K562 (cell line): ENCODE results near the gene NUB1. TPM values are rescaled to one million over a fixed set of nuclear protein-coding genes. Genes with fewer than 3 reads are reported as not detected.
A peak's percentile ranks its signal among the peaks of the same experiment; 100 is the strongest.

Experiments used
- ATAC-seq: fragments of 200-7000 bp; cut with Tn5 transposase; 3 replicates; pipeline ENCODE4 v1.9.1; 2020; ENCODE audit warnings: moderate library complexity
- BruUV-seq: library from RNA; stranded (reverse); fragments of 400-500 nt; replicated peaks from 2 replicates; lab custom pipeline; 2021; lab: Mats Ljungman, UMichigan
- CTCF ChIA-PET: fragments of 300-600 bp; formaldehyde crosslinking; extraction: SDS; loops from one replicate; lab custom pipeline; 2021; ENCODE audit warnings: low intra/inter-chr PET ratio; lab: Yijun Ruan, JAX
- POLR2A ChIA-PET: fragments of 300-600, 350-650 bp; sonication (Branson Sonifier 250); formaldehyde crosslinking; extraction: SDS; loops from one replicate; lab custom pipeline; 2021; ENCODE audit warnings: antibody characterized with exemption, inconsistent platforms; lab: Yijun Ruan, JAX
- DNase-seq, 4 experiments: peaks; one replicate each; pipeline versions ENCODE4 v3.0.0 to v3.0.0-alpha.2; 2011 to 2018; ENCODE audit warnings: low spot score in 3 of 4, mixed read lengths in 3 of 4; ENCODE audit errors: extremely low read depth in 1 of 4
- FAIRE-seq: peaks from 2 replicates; lab custom pipeline; 2011; peaks lifted over from hg19 to GRCh38; lab: Jason Lieb, UNC
- H2AFZ ChIP-seq: 2 replicates; pipeline ENCODE4 v1.6.0; 2011; ENCODE audit warnings: low read depth, low read length, control low read depth, inconsistent platforms
- H3K27ac ChIP-seq: fragments of 200-600 bp; 3 replicates; pipeline ENCODE4 v1.8.0; 2011; ENCODE audit warnings: low read depth, mild to moderate bottlenecking, control low read depth, inconsistent platforms, low read length, moderate library complexity, mixed read lengths; ENCODE audit errors: extremely low read depth
- H3K27me3 ChIP-seq, 2 experiments: fragments of 300-600 bp in 1 of 2; 2 replicates in 1 of 2; 3 replicates in 1 of 2; pipeline versions ENCODE4 v1.6.0 to v1.8.0; 2011; ENCODE audit warnings: inconsistent platforms in 2 of 2, low read length in 2 of 2, mild to moderate bottlenecking in 1 of 2, mixed read lengths in 1 of 2, moderate library complexity in 1 of 2; ENCODE audit not compliant: control insufficient read depth in 2 of 2, insufficient read depth in 2 of 2
- H3K36me3 ChIP-seq: fragments of 300-600 bp; 3 replicates; pipeline ENCODE4 v1.8.0; 2011; ENCODE audit warnings: mild to moderate bottlenecking, low read length, inconsistent platforms; ENCODE audit not compliant: control insufficient read depth, insufficient read depth
- H3K4me1 ChIP-seq, 2 experiments: fragments of 200-600 bp in 1 of 2; replicated peaks in 1 of 2; 2 replicates in 1 of 2; 3 replicates in 1 of 2; pipeline versions ENCODE4 v1.5.1 to v1.8.0; 2011; ENCODE audit warnings: inconsistent platforms in 2 of 2, low read length in 2 of 2, mild to moderate bottlenecking in 1 of 2, mixed read lengths in 1 of 2, moderate library complexity in 1 of 2; ENCODE audit not compliant: control insufficient read depth in 2 of 2, insufficient read depth in 2 of 2
- H3K4me2 ChIP-seq: 2 replicates; pipeline ENCODE4 v1.6.1; 2011; ENCODE audit warnings: low read length, control low read depth, inconsistent platforms, mixed read lengths; ENCODE audit not compliant: insufficient read depth
- H3K4me3 ChIP-seq: fragments of 200-600 bp; sonication (generic), shearing (Covaris generic); 2 replicates; pipeline ENCODE4 v1.5.1; 2016; ENCODE audit warnings: control low read depth, inconsistent platforms
- H3K79me2 ChIP-seq: fragments of 200-600 bp; 3 replicates; pipeline ENCODE4 v1.8.0; 2011; ENCODE audit warnings: low read length, inconsistent platforms; ENCODE audit not compliant: control insufficient read depth, insufficient read depth
- H3K9ac ChIP-seq, 2 experiments: 2 replicates each; pipeline versions ENCODE4 v1.6.0 to v1.6.1; 2011; ENCODE audit warnings: low read depth in 2 of 2, low read length in 2 of 2, control low read depth in 1 of 2, inconsistent platforms in 1 of 2, mild to moderate bottlenecking in 1 of 2, mixed read lengths in 1 of 2; ENCODE audit not compliant: insufficient read depth in 1 of 2
- H3K9me1 ChIP-seq: one replicate; pipeline ENCODE4 v1.6.0; 2011; ENCODE audit warnings: inconsistent platforms, mild to moderate bottlenecking, low read length, moderate library complexity; ENCODE audit not compliant: control insufficient read depth, insufficient read depth
- H3K9me3 ChIP-seq: replicated peaks from 2 replicates; pipeline ENCODE4 v1.5.1; 2011; ENCODE audit warnings: low read depth, low read length, inconsistent platforms; ENCODE audit not compliant: control insufficient read depth, insufficient read depth
- H4K20me1 ChIP-seq: replicated peaks from 2 replicates; pipeline ENCODE4 v1.6.1; 2011; ENCODE audit warnings: low read length, inconsistent platforms, mixed read lengths; ENCODE audit not compliant: control insufficient read depth, insufficient read depth
- PTTG1 ChIP-seq: fragments of 450-650 bp; IDR thresholded peaks from 2 replicates; pipeline ENCODE4 v1.6.1; 2016; ENCODE audit warnings: low read depth, mild to moderate bottlenecking, missing genetic modification characterization, missing compliant biosample characterization
- SLC30A9 ChIP-seq: fragments of 250-450 bp; sonication (Bioruptor Pico); IDR thresholded peaks from 2 replicates; pipeline ENCODE4 v1.8.0; 2022; ENCODE audit warnings: mild to moderate bottlenecking, moderate library complexity
- XRCC4 ChIP-seq: IDR thresholded peaks from one replicate; pipeline ENCODE4 v1.6.1; 2011; ENCODE audit not compliant: insufficient read depth, insufficient read length; ENCODE audit errors: extremely low read depth
- ZNF134 ChIP-seq: fragments of 250-450 bp; sonication (Bioruptor Pico); conservative IDR thresholded peaks from 2 replicates; pipeline ENCODE4 v1.4.0; 2020
- ZNF311 ChIP-seq: fragments of 250-450 bp; sonication (Bioruptor Pico); IDR thresholded peaks from 2 replicates; pipeline ENCODE4 v1.4.0; 2020; ENCODE audit warnings: mild to moderate bottlenecking, moderate library complexity
- WGBS: fragments of 100-300 bp; shearing (Covaris generic); methylation state at CpG from one replicate; pipeline ENCODE4 v1.1.6; 2016; ENCODE audit warnings: low coverage, mixed read lengths; ENCODE audit not compliant: insufficient coverage; ENCODE audit errors: missing lambda C conversion rate; 5-methylcytosine and 5-hydroxymethylcytosine counted together
- in situ Hi-C: fragments of 300-500 bp; cut with MboI; formaldehyde crosslinking; loops from 4 replicates; pipeline ENCODE4 v1.15.0; 2018; ENCODE audit warnings: inconsistent platforms, mixed read lengths
- intact Hi-C: fragments of 100-400 bp; cut with micrococcal nuclease; formaldehyde crosslinking; loops from 2 replicates; pipeline ENCODE4 v1.14.2; 2022
- polyA plus RNA-seq, 8 experiments: library from polyadenylated mRNA; depleted of rRNA in 4 of 8; stranded (reverse) in 5 of 8; unstranded in 3 of 8; fragments of >200 nt; fragmentation: Nextera tagmentation in 2 of 8; fragmentation: Illumina TruSeq in 1 of 8; extraction: Ambion mirVana in 2 of 8; extraction: Trizol in 1 of 8; gene quantifications; 2 replicates each; pipeline versions ENCODE4 v1.2.1 to v1.2.3, GENCODE V29; 2011 to 2014; ENCODE audit warnings: inconsistent platforms in 1 of 8, missing spikeins in 1 of 8
- total RNA-seq, 7 experiments: library from RNA; depleted of rRNA in 6 of 7; stranded (reverse); fragments of >200 nt in 6 of 7; fragmentation: Illumina TruSeq in 2 of 7; extraction: Trizol in 2 of 7; gene quantifications; 2 replicates each; pipeline versions ENCODE4 v1.2.1 to v1.2.3, GENCODE V29; 2011 to 2021; ENCODE audit warnings: low replicate concordance in 1 of 7

NUB1 gene
- total and polyA plus RNA-seq, 9 of the 15 experiments (the other 6 are each of a cell fraction or from before 2014, with no cell fraction given): 43.2 to 159 (median 85.2) TPM

- H4K20me1 ChIP-seq: 0 out of 2 replicates have a peak, but pooled peaks cover 5% of the 10 kb centered on the region
- H3K9me3 ChIP-seq: no peaks in the 10 kb centered on the region
- ChIA-PET POLR2A (interaction anchor here (0.6 to 1.2 kb wide), 2 partner anchors 19 to 66 kb away, joined by 3 to 4 read pairs; no protein-coding TSS in a partner anchor), CTCF (no interaction called here)
- ATAC-seq (no peak), FAIRE-seq (no peak), DNase-seq (no peak)
- peaks cover 0 to 42% of the 10 kb centered on the region in 2 experiments; a peak in 3 of 5 replicates for H3K4me1 ChIP-seq
- TSS peak; percentile 72 for BruUV-seq
- WGBS: 76% methylated on average over 9 of the region's 9 CpGs
- H3K9ac ChIP-seq: peak overlapping the region in 1 of 2 experiments; percentile 73; a peak in 1 of 4 replicates
- TF ChIP-seq PTTG1 (tag) (no peak), ZNF311 (no peak), SLC30A9 (CRISPR knock-in tag) (no peak), ZNF134 (CRISPR knock-in tag) (no peak), XRCC4 (no peak)
- no peaks in the 10 kb centered on the region for H3K9me1 ChIP-seq
- H3K36me3 ChIP-seq: peaks cover 37% of the 10 kb centered on the region; the same call in 1 of the 3 replicates
- H2AFZ ChIP-seq: no peak overlapping the region
- no peak overlapping the region for H3K4me2 ChIP-seq
- in situ Hi-C loops: no loop called here
- peaks cover 3 to 13% of the 10 kb centered on the region in 2 experiments; a peak in 1 of 5 replicates for H3K27me3 ChIP-seq
- H3K79me2 ChIP-seq: no peaks in the 10 kb centered on the region
- no peak overlapping the region for H3K4me3 ChIP-seq
- H3K27ac ChIP-seq: no peak overlapping the region
- intact Hi-C loops: no loop called here
Observed at GRCh38 chr7:151378011-151378410, 36.4 kb downstream of the NUB1 start.
